H1 (cell line): ENCODE measurements around the gene RABGAP1. TPM values are rescaled to one million over a fixed set of nuclear protein-coding genes. Genes with fewer than 3 reads are reported as not detected.

Source experiments
- CBX8 ChIP-seq: fragments of 300-800, 300-1000 bp; sonication (generic); IDR thresholded peaks from 2 replicates; pipeline ENCODE4 v1.7.1; 2016; ENCODE audit warnings: low read depth, low read length, borderline replicate concordance
- CEBPB ChIP-seq: IDR thresholded peaks from 2 replicates; pipeline ENCODE4 v1.6.1; 2012; ENCODE audit warnings: low read depth, low read length
- RBBP5 ChIP-seq: IDR thresholded peaks from 2 replicates; pipeline ENCODE4 v1.7.1; 2012; ENCODE audit warnings: low read depth, mild to moderate bottlenecking, inconsistent platforms, low read length, moderate library complexity, borderline replicate concordance
- ZNF274 ChIP-seq: IDR thresholded peaks from 2 replicates; pipeline ENCODE4 v1.7.0; 2012; ENCODE audit warnings: low read length, borderline replicate concordance; ENCODE audit errors: extremely low read depth
- polyA plus RNA-seq, 7 experiments: library from polyadenylated mRNA; depleted of rRNA in 3 of 7; stranded (reverse) in 5 of 7; unstranded in 2 of 7; fragments of >200 nt in 5 of 7; fragments of 200-250 nt in 2 of 7; gene quantifications; 1 replicate in 5 of 7; 2 replicates in 1 of 7; 4 replicates in 1 of 7; pipeline versions ENCODE4 v1.2.1 to v1.2.3, GENCODE V29; 2011 to 2013; ENCODE audit warnings: missing spikeins in 2 of 7, mixed read lengths in 2 of 7
- total RNA-seq: library from RNA; stranded (reverse); fragmentation: NEBNext Ultra II Directional; extraction: Animal tissue kit (Norgen Biotek cat#: 25700); gene quantifications from 2 replicates; pipeline ENCODE4 v1.2.1, GENCODE V29; 2021

The RABGAP1 gene
- total and polyA plus RNA-seq, 2 of the 8 experiments (the other 6 are each of a cell fraction or from before 2014, with no cell fraction given) = 15.7 to 38.3 TPM

DNA sequence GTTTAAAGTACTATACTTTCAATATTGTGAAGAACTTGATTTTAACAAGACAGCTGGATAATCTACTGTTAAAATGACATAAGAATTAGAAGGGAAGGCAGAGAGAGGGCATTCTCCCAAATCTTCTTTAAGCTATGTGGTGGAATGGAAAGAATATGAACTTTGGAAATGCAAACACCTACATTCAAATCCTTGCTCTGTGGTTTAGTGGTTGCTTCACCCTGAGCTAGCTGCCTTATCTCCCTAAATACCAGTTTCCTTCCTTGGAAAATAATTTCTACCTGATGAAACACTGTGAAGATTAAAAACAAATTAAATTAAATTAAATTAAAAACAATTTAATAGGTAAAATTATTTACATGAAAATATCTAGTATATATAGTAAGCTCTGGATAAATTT, 191.2 kb downstream of the RABGAP1 start (continued):
- TF ChIP-seq CBX8 (no peak), RBBP5 (no peak), ZNF274 (no peak), CEBPB (no peak)
